ENCODE measurements around the gene ARID4B.

ARID4B gene

DNA sequence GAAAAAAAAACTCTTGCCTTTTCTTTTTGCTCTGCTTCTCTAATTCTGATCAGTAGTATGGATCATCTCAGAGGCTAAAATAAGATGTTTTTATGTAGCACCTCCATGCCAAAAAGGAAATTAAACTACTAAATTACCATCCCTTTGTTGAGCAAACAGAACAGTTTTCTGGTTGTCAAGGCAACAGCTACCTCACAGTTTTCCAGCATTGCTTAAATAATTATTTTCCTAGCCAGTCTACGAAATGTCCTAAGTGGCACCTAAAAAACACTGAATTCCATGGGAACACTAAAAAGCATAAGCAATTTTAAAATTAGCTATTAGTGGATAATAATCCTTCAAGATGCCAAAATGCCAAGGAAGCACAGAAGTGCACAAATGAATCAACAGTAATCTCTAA is 61.7 kb downstream of the ARID4B start:
- Histone ChIP-seq H3K4me2 (ENCODE audit: low read length) (no peak overlapping the region), H3K27me3 (ENCODE audit: low read depth, low read length) (no peaks in the 10 kb centered on the region), H3K9ac (ENCODE audit: low read length) (no peak overlapping the region), H3K4me1 (ENCODE audit: low read length) (peaks cover 10% of the 10 kb centered on the region), H2AFZ (ENCODE audit: low read depth, low read length) (no peak overlapping the region), H3K27ac (ENCODE audit: low read length) (no peak overlapping the region), H3K36me3 (replicated peaks; ENCODE audit: low read depth, low read length) (no peaks in the 10 kb centered on the region), H3K79me2 (ENCODE audit: low read length) (peaks cover 98% of the 10 kb centered on the region), H4K20me1 (ENCODE audit: insufficient read depth, low read length) (peaks cover 84% of the 10 kb centered on the region), H3K9me3 (ENCODE audit: insufficient read depth, low read length) (no peaks in the 10 kb centered on the region), H3K4me3 (ENCODE audit: low read length) (no peak overlapping the region)
- TF ChIP-seq EZH2phosphoT487 (IDR thresholded peaks at IDR 0.05; ENCODE audit: low read depth) (no peak), CTCF (IDR thresholded peaks at IDR 0.05; ENCODE audit: low read depth, low read length) (no peak)

GRCh38 chr1:235265900-235266299 is 62.1 kb downstream of the ARID4B start:
- Histone ChIP-seq H3K27ac (ENCODE audit: low read length) (no peak overlapping the region), H3K9ac (ENCODE audit: low read length) (no peak overlapping the region), H2AFZ (ENCODE audit: low read depth, low read length) (no peak overlapping the region), H4K20me1 (ENCODE audit: insufficient read depth, low read length) (peaks cover 84% of the 10 kb centered on the region), H3K36me3 (replicated peaks; ENCODE audit: low read depth, low read length) (no peaks in the 10 kb centered on the region), H3K4me2 (ENCODE audit: low read length) (no peak overlapping the region), H3K9me3 (ENCODE audit: insufficient read depth, low read length) (no peaks in the 10 kb centered on the region), H3K27me3 (ENCODE audit: low read depth, low read length) (no peaks in the 10 kb centered on the region), H3K79me2 (ENCODE audit: low read length) (peaks cover 98% of the 10 kb centered on the region), H3K4me3 (ENCODE audit: low read length) (no peak overlapping the region), H3K4me1 (ENCODE audit: low read length) (peaks cover 6% of the 10 kb centered on the region)
- TF ChIP-seq EZH2phosphoT487 (IDR thresholded peaks at IDR 0.05; ENCODE audit: low read depth) (no peak), CTCF (IDR thresholded peaks at IDR 0.05; ENCODE audit: low read depth, low read length) (no peak)

DNA sequence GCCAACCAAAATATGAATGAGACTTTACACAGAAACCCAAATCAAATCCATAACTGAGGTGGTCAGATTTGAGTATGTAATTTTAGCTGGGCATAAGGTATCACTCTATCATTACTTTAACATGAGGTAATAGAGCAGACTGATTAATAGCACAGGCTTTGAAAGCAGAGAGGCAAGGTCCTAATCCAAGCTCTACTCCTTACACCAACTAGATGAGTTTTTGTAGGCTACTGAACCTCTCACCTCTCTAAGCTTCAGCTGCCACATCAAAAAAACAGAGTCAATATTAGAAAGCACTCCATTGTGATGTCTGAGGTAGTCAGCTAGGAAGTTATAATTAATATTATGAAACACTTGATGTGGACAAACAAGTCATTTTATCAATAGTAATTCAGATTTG is 63.7 kb downstream of the ARID4B start:
- TF ChIP-seq EZH2phosphoT487 (IDR thresholded peaks at IDR 0.05; ENCODE audit: low read depth) (no peak), CTCF (IDR thresholded peaks at IDR 0.05; ENCODE audit: low read depth, low read length) (no peak)
- H2AFZ ChIP-seq (ENCODE audit: low read depth, low read length) = no peak overlapping the region
- peaks cover 85% of the 10 kb centered on the region for H4K20me1 ChIP-seq (ENCODE audit: insufficient read depth, low read length)
- H3K4me2 ChIP-seq (ENCODE audit: low read length) = no peak overlapping the region
- H3K27me3 ChIP-seq (ENCODE audit: low read depth, low read length) = no peaks in the 10 kb centered on the region
- no peak overlapping the region for H3K27ac ChIP-seq (ENCODE audit: low read length)
- peaks cover 5% of the 10 kb centered on the region for H3K4me1 ChIP-seq (ENCODE audit: low read length)
- H3K4me3 ChIP-seq (ENCODE audit: low read length) = no peak overlapping the region
- H3K36me3 ChIP-seq (replicated peaks; ENCODE audit: low read depth, low read length) = no peaks in the 10 kb centered on the region
- peaks cover 88% of the 10 kb centered on the region for H3K79me2 ChIP-seq (ENCODE audit: low read length)
- H3K9me3 ChIP-seq (ENCODE audit: insufficient read depth, low read length) = no peaks in the 10 kb centered on the region
- no peak overlapping the region for H3K9ac ChIP-seq (ENCODE audit: low read length)

DNA sequence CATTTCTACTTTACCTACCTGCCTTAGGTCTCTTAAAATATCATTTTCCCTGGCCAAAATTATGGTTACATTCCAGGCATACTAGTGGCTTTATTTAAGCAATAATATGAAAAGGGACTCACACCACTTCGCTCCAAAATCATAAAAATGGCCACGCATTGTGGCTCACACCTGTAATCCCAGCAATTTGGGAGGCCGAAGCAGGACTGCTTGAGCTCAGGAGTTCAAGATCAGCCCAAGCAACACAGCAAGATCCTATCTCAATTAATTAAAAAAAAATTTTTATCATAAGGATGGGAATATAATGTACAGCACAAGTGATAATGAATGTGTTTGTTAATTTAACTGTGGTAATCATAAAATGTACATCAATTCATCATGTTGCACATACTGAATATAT is 65.4 kb downstream of the ARID4B start:
- no peak for TF ChIP-seq CTCF (IDR thresholded peaks at IDR 0.05; ENCODE audit: low read depth, low read length)
- TF ChIP-seq EZH2phosphoT487 (IDR thresholded peaks at IDR 0.05; ENCODE audit: low read depth) = no peak
- Histone ChIP-seq H3K27me3 (ENCODE audit: low read depth, low read length) (no peaks in the 10 kb centered on the region), H3K4me2 (ENCODE audit: low read length) (no peak overlapping the region), H3K27ac (ENCODE audit: low read length) (no peak overlapping the region), H3K9me3 (ENCODE audit: insufficient read depth, low read length) (no peaks in the 10 kb centered on the region), H3K4me1 (ENCODE audit: low read length) (peaks cover 9% of the 10 kb centered on the region), H3K79me2 (ENCODE audit: low read length) (peaks cover 86% of the 10 kb centered on the region), H3K36me3 (replicated peaks; ENCODE audit: low read depth, low read length) (peaks cover 3% of the 10 kb centered on the region), H4K20me1 (ENCODE audit: insufficient read depth, low read length) (peaks cover 85% of the 10 kb centered on the region), H3K9ac (ENCODE audit: low read length) (no peak overlapping the region), H3K4me3 (ENCODE audit: low read length) (no peak overlapping the region), H2AFZ (ENCODE audit: low read depth, low read length) (no peak overlapping the region)
